ENCODE data around the gene CASK. TPM values are rescaled to one million over a fixed set of nuclear protein-coding genes. Genes with fewer than 3 reads are reported as not detected.

CASK gene
- total RNA-seq, 1 experiment from 2014 or later, result 33.5 TPM

DNA sequence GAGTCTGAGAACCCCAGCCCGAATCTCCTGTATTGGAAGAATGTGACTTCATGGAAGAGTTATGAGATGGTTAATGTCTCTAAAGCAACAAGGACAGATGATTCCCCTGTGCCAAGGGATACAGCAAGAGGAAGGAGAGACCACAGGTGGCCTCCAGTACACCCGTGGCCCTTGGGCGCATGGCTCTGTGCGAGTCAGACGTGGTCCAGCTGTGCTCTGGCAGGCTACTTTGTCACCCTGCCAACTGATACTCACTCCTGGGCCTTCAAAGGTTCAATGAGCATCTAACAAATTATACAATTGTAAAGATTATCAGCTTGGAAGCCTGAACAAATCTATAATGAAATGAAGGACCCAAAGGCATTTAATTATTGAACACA lies 404.5 kb downstream of the CASK start:
- DNase-seq (ENCODE audit: low spot score), result no peak
- POLR2A ChIA-PET (ENCODE audit: low non-redundant PET), result no interaction called here
- CTCF ChIA-PET, result no interaction called here
- no peak overlapping the region for H3K27ac ChIP-seq (ENCODE audit: low read depth, low read length, poor library complexity, severe bottlenecking)
- no peaks in the 10 kb centered on the region for H3K27me3 ChIP-seq (replicated peaks; ENCODE audit: insufficient read depth, low read depth, low read length, poor library complexity)
- BruUV-seq (replicated peaks), result no TSS peak
- H3K36me3 ChIP-seq (ENCODE audit: insufficient read depth, low read length, poor library complexity, severe bottlenecking), result no peaks in the 10 kb centered on the region
- H3K4me1 ChIP-seq (ENCODE audit: insufficient read depth, low read length, poor library complexity, severe bottlenecking), result no peaks in the 10 kb centered on the region
- no peaks in the 10 kb centered on the region for H3K9me3 ChIP-seq (ENCODE audit: low read depth, low read length, poor library complexity, severe bottlenecking)
- no peak for TF ChIP-seq EZH2 (IDR thresholded peaks at IDR 0.05; ENCODE audit: borderline replicate concordance, low read depth, low read length, poor library complexity, severe bottlenecking)
- TF ChIP-seq, protein P1, sequence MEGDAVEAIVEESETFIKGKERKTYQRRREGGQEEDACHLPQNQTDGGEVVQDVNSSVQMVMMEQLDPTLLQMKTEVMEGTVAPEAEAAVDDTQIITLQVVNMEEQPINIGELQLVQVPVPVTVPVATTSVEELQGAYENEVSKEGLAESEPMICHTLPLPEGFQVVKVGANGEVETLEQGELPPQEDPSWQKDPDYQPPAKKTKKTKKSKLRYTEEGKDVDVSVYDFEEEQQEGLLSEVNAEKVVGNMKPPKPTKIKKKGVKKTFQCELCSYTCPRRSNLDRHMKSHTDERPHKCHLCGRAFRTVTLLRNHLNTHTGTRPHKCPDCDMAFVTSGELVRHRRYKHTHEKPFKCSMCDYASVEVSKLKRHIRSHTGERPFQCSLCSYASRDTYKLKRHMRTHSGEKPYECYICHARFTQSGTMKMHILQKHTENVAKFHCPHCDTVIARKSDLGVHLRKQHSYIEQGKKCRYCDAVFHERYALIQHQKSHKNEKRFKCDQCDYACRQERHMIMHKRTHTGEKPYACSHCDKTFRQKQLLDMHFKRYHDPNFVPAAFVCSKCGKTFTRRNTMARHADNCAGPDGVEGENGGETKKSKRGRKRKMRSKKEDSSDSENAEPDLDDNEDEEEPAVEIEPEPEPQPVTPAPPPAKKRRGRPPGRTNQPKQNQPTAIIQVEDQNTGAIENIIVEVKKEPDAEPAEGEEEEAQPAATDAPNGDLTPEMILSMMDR (conservative IDR thresholded peaks at IDR 0.05; ENCODE audit: low read depth, low read length), result no peak
- intact Hi-C loops (cut with micrococcal nuclease; ENCODE audit: unreplicated experiment), result no loop called here
- H3K4me3 ChIP-seq (ENCODE audit: low read depth, low read length, poor library complexity, severe bottlenecking), result no peak overlapping the region

DNA sequence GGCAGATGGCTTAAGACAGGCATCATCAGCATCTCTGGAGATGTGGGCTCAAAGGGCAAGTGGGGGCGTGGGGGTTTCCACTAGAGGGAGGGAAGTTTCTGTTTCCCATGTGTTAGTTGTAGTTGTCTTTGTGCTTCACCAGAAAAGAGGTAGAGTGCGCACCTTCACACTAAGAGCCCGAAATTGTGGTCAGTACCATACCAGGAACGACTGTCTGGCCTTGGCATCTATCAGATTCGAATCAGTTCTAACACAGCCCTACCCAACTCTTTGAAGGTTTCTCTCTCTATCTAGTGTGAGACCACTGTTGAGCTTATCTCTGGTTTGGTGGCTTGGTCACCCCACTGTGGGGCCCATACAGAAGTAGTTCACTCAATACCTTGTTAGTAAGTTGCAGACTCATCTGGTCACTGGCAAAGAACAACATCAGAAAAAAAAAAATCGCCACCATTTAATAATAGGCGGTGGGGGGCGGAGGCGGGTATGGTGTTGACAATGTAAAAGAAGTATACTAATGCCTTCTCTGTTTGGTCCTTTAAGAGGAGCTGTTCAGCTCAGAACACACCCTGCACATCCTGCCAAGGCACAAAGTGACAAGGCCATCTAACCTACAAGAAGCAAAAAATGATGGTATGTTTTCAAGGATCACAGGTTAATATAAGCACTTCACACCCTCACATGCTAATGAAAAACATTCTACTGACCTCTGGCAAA lies 405.1 kb downstream of the CASK start:
- H3K36me3 ChIP-seq (ENCODE audit: insufficient read depth, low read length, poor library complexity, severe bottlenecking), result no peaks in the 10 kb centered on the region
- no peak overlapping the region for H3K4me3 ChIP-seq (ENCODE audit: low read depth, low read length, poor library complexity, severe bottlenecking)
- DNase-seq (ENCODE audit: low spot score), result no peak
- intact Hi-C loops (cut with micrococcal nuclease; ENCODE audit: unreplicated experiment), result no loop called here
- ChIA-PET POLR2A (ENCODE audit: low non-redundant PET) (no interaction called here), CTCF (no interaction called here)
- BruUV-seq (replicated peaks), result no TSS peak
- H3K4me1 ChIP-seq (ENCODE audit: insufficient read depth, low read length, poor library complexity, severe bottlenecking), result no peaks in the 10 kb centered on the region
- H3K27ac ChIP-seq (ENCODE audit: low read depth, low read length, poor library complexity, severe bottlenecking), result no peak overlapping the region
- H3K9me3 ChIP-seq (ENCODE audit: low read depth, low read length, poor library complexity, severe bottlenecking), result no peaks in the 10 kb centered on the region
- H3K27me3 ChIP-seq (replicated peaks; ENCODE audit: insufficient read depth, low read depth, low read length, poor library complexity), result no peaks in the 10 kb centered on the region
- no peak for TF ChIP-seq EZH2 (IDR thresholded peaks at IDR 0.05; ENCODE audit: borderline replicate concordance, low read depth, low read length, poor library complexity, severe bottlenecking)
- TF ChIP-seq, protein P1 (conservative IDR thresholded peaks at IDR 0.05; ENCODE audit: low read depth, low read length), result no peak

DNA sequence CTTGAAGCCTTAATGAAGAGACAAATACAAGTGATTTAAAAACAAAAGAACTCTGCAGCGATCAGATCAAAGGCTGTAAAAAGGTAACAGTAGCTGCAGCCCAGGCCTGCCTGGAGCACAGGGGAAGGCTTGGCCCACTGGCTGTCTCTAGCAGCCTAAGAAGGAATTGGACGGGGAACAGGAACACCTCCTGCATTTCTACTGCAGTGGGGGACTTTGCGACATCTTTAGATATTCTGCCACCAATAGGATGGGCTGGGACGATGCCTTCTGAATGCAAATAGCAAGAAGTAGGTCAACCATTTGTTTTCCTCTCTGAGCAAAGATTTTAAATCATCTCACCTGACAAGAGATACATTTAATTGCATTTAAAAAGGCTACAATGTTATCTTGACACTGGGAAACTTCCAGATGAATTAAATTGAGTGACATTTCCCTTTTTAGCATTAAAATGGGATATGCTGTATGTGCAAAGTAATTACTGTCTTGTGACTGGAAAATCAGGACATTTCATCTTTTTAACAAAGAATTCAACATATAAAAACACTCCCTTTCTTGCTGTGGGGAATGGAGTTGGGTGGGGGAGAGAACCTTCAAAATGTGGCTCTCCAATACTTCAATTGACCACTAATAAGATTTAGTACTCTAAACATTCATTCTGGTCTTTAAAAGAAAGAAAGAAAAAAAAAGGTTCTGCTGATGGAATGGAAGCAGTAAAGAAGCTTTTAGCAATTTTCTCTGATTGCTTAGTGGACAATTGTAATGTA lies 406.2 kb downstream of the CASK start:
- BruUV-seq (replicated peaks), result no TSS peak
- Histone ChIP-seq H3K9me3 (ENCODE audit: low read depth, low read length, poor library complexity, severe bottlenecking) (no peaks in the 10 kb centered on the region), H3K4me3 (ENCODE audit: low read depth, low read length, poor library complexity, severe bottlenecking) (no peak overlapping the region), H3K36me3 (ENCODE audit: insufficient read depth, low read length, poor library complexity, severe bottlenecking) (no peaks in the 10 kb centered on the region), H3K27ac (ENCODE audit: low read depth, low read length, poor library complexity, severe bottlenecking) (no peak overlapping the region), H3K4me1 (ENCODE audit: insufficient read depth, low read length, poor library complexity, severe bottlenecking) (no peaks in the 10 kb centered on the region), H3K27me3 (replicated peaks; ENCODE audit: insufficient read depth, low read depth, low read length, poor library complexity) (no peaks in the 10 kb centered on the region)
- intact Hi-C loops (cut with micrococcal nuclease; ENCODE audit: unreplicated experiment), result no loop called here
- ChIA-PET CTCF (no interaction called here), POLR2A (ENCODE audit: low non-redundant PET) (no interaction called here)
- DNase-seq (ENCODE audit: low spot score), result no peak
- no peak for TF ChIP-seq EZH2 (IDR thresholded peaks at IDR 0.05; ENCODE audit: borderline replicate concordance, low read depth, low read length, poor library complexity, severe bottlenecking)
- TF ChIP-seq, protein P1 (conservative IDR thresholded peaks at IDR 0.05; ENCODE audit: low read depth, low read length), result no peak

All from A673 (cell line).